Measurements from ENCODE around the gene CLSTN2.

The CLSTN2 gene

DNA sequence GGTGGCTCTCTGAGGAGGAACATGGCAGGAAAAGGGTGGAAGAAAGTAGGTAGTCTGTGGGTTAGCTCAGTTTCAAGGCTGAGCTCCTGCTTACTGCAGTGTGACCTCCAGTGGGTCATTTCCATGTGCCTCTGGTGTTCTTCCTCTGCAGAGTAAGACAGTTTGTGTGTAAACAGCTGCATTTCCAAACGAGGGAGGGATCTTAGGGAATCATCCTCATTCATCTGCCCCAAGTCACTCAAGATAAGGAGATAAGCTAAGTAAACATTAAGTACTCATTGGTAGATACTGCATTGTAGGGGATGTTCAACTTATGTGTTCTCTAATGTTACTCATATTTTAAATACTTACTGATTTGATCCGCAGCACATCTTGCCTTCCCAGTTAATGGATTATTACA is 83.6 kb downstream of the CLSTN2 start:
- no peak for DNase-seq (ENCODE audit: low read depth)
- no peak for TF ChIP-seq CTCF (IDR thresholded peaks at IDR 0.05; ENCODE audit: insufficient read depth, low read depth, low read length, missing control alignments)
- H3K4me3 ChIP-seq (ENCODE audit: low read depth, low read length), result no peak overlapping the region

DNA sequence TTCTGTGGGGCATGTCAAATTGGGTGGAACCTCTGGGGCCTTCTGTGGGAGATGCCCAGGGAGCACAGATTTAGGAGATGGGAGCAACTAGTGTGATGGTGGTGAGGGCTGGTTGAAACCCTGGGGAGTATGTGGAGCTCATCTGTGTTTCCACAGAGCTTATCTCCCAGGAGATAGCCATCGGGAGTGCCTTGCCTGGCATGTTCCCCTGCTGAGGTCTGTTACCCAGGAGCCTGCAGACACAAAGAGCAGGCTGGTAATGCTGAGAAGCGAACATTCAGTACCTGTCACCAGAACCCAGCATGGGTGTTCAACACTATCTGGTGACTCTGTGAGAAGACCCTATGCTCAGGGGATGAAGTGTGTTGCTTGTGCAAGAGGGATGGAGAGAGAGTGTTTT is 85.0 kb downstream of the CLSTN2 start:
- no peak overlapping the region for H3K4me3 ChIP-seq (ENCODE audit: low read depth, low read length)
- no peak for DNase-seq (ENCODE audit: low read depth)

DNA sequence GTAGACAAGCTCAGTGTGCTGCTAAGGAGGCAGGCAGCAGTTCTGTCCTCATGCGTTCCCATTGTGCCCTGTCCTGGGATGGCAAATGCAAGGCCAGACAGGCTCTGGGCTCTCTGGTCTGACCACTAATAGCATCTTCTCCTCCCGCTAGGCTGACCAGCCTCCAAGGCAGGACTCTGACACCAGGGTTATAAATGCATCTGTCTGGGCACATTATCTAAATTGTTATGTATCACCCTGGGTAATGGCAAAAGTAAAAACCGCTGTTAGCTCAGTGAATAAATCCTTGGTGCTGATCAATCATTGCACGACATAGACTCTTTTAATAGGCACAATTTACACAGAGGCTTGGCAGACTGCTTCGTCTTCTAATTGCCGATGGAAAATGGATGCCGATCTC is 85.6 kb downstream of the CLSTN2 start:
- no peak for TF ChIP-seq CTCF (IDR thresholded peaks at IDR 0.05; ENCODE audit: insufficient read depth, low read depth, low read length, missing control alignments)
- DNase-seq (ENCODE audit: low read depth), result no peak
- no peak overlapping the region for H3K4me3 ChIP-seq (ENCODE audit: low read depth, low read length)

More for the DNA sequence above, 85.0 kb downstream of the CLSTN2 start:
- TF ChIP-seq CTCF (IDR thresholded peaks at IDR 0.05; ENCODE audit: insufficient read depth, low read depth, low read length, missing control alignments), result no peak

DNA sequence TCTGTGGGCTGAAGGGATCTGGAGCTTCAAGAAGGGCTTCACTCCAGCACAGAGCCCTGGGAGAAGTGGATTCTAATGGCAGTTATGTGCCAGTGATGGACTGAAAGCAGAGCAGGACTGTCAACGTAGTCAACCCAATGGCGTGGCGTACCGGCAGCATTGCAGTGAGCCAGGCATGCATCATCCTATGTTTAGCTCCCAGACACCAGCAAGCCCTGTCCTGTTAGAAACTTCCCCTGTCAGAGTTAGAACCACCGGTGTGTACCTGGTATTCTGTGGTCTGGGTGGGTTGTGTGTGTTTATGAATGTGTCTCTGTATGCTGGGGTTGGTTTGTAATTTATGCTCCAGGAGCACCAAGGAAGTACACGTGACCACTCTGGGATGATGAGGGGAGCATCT is 86.3 kb downstream of the CLSTN2 start:
- TF ChIP-seq CTCF (IDR thresholded peaks at IDR 0.05; ENCODE audit: insufficient read depth, low read depth, low read length, missing control alignments), result no peak
- DNase-seq (ENCODE audit: low read depth), result no peak
- no peak overlapping the region for H3K4me3 ChIP-seq (ENCODE audit: low read depth, low read length)

DNA sequence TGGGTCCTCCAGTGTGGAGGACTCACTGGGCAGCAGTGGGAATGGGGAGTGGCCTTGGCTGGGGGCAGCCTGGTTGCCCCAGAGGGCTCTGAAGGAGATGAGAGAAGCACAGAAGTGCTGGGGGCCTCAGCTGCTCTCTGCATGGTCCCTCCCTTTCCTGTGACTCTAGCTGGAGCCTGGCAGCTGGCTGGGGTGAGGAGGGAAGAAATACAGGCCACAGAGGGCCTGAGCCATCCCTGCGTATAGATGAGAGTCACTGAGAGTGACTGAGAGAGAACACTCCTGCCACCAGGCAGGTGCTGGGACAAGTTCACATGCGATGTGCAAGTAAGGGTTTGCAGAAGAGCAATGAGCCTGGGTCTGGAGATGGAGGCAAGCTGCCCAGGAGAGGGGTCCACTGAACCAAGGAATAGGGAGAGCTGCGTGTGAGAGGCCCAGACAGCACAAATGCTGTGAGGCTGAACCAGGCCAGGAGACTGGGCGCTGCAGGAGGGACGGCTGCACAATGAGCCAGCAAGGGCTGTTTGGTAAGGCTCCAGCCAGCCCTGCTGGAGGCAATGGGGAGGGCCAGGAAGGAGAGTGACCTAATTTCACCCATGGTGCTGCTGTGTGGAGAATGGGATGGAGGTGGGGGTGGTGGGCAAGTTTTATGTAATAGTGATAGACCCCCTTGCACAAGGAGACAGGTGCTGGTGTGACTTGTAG is 87.2 kb downstream of the CLSTN2 start:
- H3K4me3 ChIP-seq (ENCODE audit: low read depth, low read length), result no peak overlapping the region
- no peak for TF ChIP-seq CTCF (IDR thresholded peaks at IDR 0.05; ENCODE audit: insufficient read depth, low read depth, low read length, missing control alignments)
- DNase-seq (ENCODE audit: low read depth), result no peak

- no peak overlapping the region for H3K4me3 ChIP-seq (ENCODE audit: low read depth, low read length)
- TF ChIP-seq CTCF (IDR thresholded peaks at IDR 0.05; ENCODE audit: insufficient read depth, low read depth, low read length, missing control alignments), result no peak
- no peak for DNase-seq (ENCODE audit: low read depth)
Observed at GRCh38 chr3:140023616-140024530, 88.9 kb downstream of the CLSTN2 start.
